ENCODE data around the gene GSTA5.
"Not testable (repeated sequence)": the region's sequence is repeated elsewhere in the genome, so short reads cannot be mapped to it uniquely, and the experiment has no call there.

GSTA5 gene

GRCh38 chr6:52830869-52831268 lies 9.7 kb downstream of the GSTA5 start:
- DNase-seq (ENCODE audit: low read depth): not testable (repeated sequence)

GRCh38 chr6:52829046-52829817 lies 11.4 kb downstream of the GSTA5 start:
- no peak for DNase-seq (ENCODE audit: low read depth)

DNA sequence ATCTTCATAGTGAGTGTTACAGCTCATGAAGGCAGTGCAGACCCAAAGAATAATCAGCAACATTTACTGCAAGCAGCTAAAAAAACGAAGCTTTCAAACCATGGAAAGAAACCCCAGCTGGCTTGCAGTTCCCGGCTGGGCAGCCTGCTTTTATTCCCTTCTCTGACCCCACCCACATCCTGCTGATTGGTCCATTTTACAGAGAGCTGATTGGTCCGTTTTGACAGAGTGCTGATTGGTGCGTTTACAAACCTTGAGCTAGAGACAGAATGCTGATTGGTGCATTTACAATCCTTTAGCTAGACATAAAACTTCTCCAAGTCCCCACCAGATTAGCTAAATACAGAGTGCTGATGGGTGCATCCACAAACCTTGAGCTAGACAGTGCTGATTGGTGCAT lies 12.0 kb downstream of the GSTA5 start:
- not testable (repeated sequence) for DNase-seq (ENCODE audit: low read depth)

- DNase-seq (ENCODE audit: low read depth): not testable (repeated sequence)
Measured at GRCh38 chr6:52827073-52827783, 13.4 kb downstream of the GSTA5 start.

GRCh38 chr6:52826513-52826912 lies 14.1 kb downstream of the GSTA5 start:
- DNase-seq (ENCODE audit: low read depth): no peak

GRCh38 chr6:52825900-52826459 lies 14.6 kb downstream of the GSTA5 start:
- not testable (repeated sequence) for DNase-seq (ENCODE audit: low read depth)

- not testable (repeated sequence) for DNase-seq (ENCODE audit: low read depth)
Measured at GRCh38 chr6:52825270-52825793, 15.3 kb downstream of the GSTA5 start.

GRCh38 chr6:52821842-52822241 lies 18.8 kb downstream of the GSTA5 start:
- no peak for DNase-seq (ENCODE audit: low read depth)

GRCh38 chr6:52820198-52820597 lies 20.4 kb downstream of the GSTA5 start:
- DNase-seq (ENCODE audit: low read depth): peak; percentile 4

- DNase-seq (ENCODE audit: low read depth): peak; percentile 20
Measured at GRCh38 chr6:52815167-52816092, 25.2 kb downstream of the GSTA5 start.

DNA sequence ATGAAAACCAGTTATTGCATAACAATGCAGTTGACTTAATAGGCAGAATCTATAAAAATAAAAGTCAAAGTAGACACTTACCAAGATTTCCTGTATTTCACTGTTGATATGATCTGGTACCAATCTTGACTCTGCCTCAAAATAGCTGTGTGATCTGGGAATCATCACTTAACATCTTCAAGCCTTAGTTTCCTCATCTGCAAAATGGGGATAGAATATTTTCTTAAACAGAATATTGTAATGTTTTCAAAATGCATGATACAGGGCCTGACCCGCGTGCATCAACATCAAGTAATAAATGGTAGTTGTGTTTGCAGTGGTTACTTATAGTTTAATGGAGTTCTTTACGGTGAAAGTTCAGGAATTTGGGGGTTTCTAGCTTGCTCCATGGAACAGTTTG lies 26.1 kb downstream of the GSTA5 start:
- not testable (repeated sequence) for DNase-seq (ENCODE audit: low read depth)

DNA sequence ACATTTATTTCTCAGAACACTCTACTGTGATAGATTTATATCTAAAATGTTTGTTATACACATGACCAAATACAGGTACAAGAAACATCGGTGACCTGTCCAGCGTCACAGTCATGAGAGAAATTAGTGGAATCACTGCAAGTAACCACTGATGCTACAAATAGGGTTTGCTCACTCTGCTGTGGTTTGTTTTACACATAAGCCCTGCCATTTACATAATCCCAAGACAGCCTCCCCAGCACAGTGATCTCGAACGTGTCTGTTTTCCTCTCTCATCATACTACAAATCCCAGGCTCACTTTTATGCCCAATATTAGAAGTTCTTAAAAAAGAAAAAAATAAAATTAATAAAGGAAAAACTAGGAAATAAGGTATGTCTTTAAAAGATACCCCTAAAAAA lies 30.8 kb downstream of the GSTA5 start:
- not testable (repeated sequence) for DNase-seq (ENCODE audit: low read depth)

DNA sequence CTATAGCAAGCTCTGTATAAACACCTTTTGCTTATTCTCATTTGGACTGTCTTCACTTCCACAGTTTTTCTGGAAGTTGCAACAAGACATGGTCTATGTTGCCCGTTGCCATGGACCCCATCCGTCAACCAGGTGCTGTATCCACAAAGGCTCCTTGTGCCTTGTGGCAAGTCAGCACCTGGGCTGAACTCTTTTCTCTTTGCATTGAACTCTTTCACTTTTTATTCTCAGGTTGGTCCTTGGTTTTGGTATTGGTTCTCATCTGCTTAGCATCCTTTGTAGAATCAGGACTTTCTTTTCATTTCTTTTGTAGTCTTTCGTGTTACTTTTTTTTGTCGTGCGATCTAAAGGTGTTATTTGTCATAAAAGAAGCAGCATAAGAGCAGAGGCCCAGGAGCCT lies 32.0 kb downstream of the GSTA5 start:
- DNase-seq (ENCODE audit: low read depth): no peak

- DNase-seq (ENCODE audit: low read depth): not testable (repeated sequence)
Measured at GRCh38 chr6:52803668-52804255, 36.9 kb downstream of the GSTA5 start, which contains the start of gene GSTA1. Gene GSTA1 (minus strand): TSS chr6:52803816. CDS start chr6:52799267, 4,549 bp downstream.

DNA sequence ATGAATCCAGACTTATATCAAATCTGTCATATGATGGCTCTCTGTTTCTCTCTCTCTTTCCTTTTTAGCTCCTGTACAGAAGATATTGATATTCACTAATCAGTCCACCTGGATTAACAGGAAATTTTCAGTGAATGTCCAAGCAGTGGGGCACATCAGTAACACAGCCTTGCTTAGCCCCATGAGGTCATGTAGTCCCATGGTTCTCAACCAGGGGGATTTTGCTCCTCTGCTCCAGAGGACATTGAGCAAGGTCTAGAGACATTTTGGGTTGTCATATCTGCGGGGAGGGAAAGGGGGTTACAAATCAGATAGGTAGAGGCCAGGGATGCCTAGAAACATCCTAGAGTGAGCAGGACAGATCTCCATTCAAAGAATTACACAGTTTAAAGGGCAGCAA lies 37.8 kb downstream of the GSTA5 start:
- DNase-seq (ENCODE audit: low read depth): no peak

- DNase-seq (ENCODE audit: low read depth): no peak
Measured at GRCh38 chr6:52801188-52801841, 39.3 kb downstream of the GSTA5 start.

GRCh38 chr6:52799272-52799671 lies 41.3 kb downstream of the GSTA5 start:
- not testable (repeated sequence) for DNase-seq (ENCODE audit: low read depth)

DNA sequence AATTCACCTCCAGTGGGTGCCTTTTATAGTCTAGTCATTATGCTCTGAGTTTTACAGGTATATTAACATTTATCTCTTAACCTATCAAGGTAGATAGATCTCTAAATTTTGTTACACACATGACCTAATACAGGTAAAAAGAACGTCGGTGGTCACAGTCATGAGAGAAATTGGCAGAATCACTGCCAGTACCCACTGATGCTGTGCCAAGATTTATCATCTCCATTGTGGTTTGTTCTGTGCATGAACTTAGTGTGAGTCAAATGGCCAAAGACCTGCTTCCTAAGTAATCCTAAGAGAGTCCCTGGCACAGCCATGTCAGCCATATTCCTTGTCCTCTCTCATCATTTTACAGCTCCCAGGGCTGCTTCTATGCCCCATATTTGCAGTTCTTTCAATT lies 46.2 kb downstream of the GSTA5 start:
- DNase-seq (ENCODE audit: low read depth): not testable (repeated sequence)

GRCh38 chr6:52790861-52791260 lies 49.8 kb downstream of the GSTA5 start:
- DNase-seq (ENCODE audit: low read depth): no peak

DNA sequence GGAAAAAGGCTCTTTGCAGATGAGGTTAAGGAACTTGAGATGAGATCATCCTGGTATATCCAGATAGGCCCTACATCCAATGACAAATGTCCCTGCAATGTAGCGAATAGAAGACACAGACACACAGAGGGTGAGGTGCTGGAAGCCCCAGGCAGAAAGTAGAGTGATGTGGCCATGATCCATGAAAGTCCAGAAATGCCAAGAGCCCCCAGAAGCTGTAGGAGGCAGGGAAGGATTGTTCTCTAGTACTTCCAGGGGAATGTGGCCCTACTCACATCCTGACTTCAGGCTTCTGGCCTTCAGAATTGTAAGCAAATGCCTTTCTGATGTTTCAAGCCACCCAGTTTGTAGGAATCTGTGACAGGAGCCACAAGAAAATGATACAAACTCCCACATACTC lies 51.0 kb downstream of the GSTA5 start:
- not testable (repeated sequence) for DNase-seq (ENCODE audit: low read depth)

DNA sequence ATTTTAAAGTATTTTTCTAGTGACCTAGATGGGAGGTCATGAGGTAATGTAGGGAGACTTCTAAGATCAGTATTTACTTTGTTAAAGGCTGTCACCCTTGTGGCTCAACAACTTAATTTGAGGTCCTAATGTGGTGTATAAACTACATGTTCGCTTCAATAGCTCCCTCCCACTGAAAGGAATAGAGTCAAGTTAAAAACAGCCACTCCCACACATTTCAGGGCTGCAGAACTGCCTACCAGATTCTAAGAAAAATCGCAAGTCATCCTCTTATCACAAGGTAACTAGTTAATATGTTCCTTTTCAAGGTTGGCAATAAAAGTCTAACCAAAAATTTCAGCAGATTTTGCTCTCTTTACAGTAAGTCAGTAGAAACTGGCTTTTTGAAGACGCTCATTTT lies 52.1 kb downstream of the GSTA5 start:
- DNase-seq (ENCODE audit: low read depth): no peak

Measured in fibroblast of the conjunctiva (primary cell).